AG09319 (cell line): ENCODE data around the gene GNAQ.

Experiments
- DNase-seq: peaks from one replicate; pipeline ENCODE4 v3.0.0-alpha.2; 2010; ENCODE audit warnings: low read depth; ENCODE audit errors: extremely low read depth
- TF ChIP-seq, protein P1 (sequence below): IDR thresholded peaks from 2 replicates; pipeline ENCODE4 v1.5.1; 2011; ENCODE audit warnings: low read depth, mild to moderate bottlenecking, inconsistent platforms, low read length, moderate library complexity

GNAQ gene

GRCh38 chr9:77933976-77934375, 97.6 kb downstream of the GNAQ start:
- no peak for DNase-seq
- TF ChIP-seq, protein P1, sequence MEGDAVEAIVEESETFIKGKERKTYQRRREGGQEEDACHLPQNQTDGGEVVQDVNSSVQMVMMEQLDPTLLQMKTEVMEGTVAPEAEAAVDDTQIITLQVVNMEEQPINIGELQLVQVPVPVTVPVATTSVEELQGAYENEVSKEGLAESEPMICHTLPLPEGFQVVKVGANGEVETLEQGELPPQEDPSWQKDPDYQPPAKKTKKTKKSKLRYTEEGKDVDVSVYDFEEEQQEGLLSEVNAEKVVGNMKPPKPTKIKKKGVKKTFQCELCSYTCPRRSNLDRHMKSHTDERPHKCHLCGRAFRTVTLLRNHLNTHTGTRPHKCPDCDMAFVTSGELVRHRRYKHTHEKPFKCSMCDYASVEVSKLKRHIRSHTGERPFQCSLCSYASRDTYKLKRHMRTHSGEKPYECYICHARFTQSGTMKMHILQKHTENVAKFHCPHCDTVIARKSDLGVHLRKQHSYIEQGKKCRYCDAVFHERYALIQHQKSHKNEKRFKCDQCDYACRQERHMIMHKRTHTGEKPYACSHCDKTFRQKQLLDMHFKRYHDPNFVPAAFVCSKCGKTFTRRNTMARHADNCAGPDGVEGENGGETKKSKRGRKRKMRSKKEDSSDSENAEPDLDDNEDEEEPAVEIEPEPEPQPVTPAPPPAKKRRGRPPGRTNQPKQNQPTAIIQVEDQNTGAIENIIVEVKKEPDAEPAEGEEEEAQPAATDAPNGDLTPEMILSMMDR, result no peak

DNA sequence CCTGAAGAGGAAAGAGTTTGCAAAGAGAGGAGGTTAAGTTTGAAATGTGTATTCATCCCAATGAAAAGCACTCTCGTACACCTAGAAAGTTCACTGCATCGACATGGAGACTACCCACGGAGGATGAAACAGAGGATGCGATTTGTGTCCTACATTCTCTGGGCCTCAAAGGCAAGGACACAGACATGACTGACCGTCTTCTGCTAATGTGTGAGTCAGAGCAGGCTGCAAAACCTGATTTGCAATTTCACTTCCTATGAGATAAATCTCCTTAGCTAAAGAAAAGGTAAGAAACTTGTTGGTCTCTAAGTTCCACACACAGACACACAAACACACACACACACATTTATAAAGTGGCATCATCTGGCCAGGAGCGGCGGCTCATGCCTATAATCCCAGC, 98.6 kb downstream of the GNAQ start:
- TF ChIP-seq, protein P1, result no peak
- no peak for DNase-seq

GRCh38 chr9:77929942-77930341, 101.7 kb downstream of the GNAQ start:
- TF ChIP-seq, protein P1, result no peak
- DNase-seq, result no peak

DNA sequence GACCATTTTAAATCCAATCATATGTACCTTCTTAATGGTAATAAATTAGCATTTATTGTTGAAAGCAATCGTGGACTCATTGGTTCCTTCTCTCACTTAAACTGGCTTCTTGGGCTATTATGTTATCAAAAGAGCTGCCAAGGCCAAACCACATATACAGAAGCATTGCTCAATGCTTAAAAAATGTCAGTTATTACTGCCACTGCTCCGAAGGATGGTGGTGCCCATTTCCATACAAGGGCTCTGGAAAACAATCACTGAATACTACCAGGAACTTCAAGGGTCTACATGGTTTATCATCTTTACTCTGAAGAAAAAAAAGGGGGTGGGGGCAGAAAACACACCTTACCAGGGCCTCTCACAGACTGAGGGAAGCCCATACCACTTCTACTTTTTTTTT, 104.3 kb downstream of the GNAQ start:
- no peak for DNase-seq
- TF ChIP-seq, protein P1, result no peak

- no peak for DNase-seq
- TF ChIP-seq, protein P1, result no peak
Measured at GRCh38 chr9:77926371-77926878, 105.2 kb downstream of the GNAQ start.

GRCh38 chr9:77922591-77922990, 109.0 kb downstream of the GNAQ start:
- DNase-seq, result no peak

DNA sequence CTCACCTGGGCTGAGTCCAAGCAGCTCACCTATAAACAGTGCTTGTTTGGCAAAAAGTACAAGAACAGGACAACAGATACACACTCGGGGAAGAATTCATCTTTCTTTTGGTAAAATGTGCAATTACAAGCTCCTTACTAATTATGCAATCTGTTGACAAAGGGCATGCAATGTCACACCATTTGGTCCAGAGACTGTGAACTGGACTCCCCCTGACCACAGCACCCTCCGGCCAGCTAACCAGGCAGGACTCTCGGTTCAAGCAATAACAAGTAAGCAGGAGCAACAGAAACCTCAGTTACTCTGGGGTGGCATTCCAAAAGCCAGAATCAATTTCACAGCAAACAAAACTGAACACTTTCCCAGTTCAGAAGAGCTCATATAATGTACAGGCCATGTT, 113.8 kb downstream of the GNAQ start:
- TF ChIP-seq, protein P1, result no peak
- DNase-seq, result no peak

More at GRCh38 chr9:77922591-77922990, 109.0 kb downstream of the GNAQ start:
- TF ChIP-seq, protein P1, result no peak
